Activated gamma-delta T cell treated with anti-CD3 and anti-CD28 coated beads, Interleukin-2, amount 50 U/mL, for 16 hours (primary cell): ENCODE data around the gene KRTAP2-2.

Source experiments
- DNase-seq: peaks from one replicate; pipeline ENCODE4 v3.0.0-alpha.2; 2020; ENCODE audit warnings: low read depth

Gene KRTAP2-2

DNA sequence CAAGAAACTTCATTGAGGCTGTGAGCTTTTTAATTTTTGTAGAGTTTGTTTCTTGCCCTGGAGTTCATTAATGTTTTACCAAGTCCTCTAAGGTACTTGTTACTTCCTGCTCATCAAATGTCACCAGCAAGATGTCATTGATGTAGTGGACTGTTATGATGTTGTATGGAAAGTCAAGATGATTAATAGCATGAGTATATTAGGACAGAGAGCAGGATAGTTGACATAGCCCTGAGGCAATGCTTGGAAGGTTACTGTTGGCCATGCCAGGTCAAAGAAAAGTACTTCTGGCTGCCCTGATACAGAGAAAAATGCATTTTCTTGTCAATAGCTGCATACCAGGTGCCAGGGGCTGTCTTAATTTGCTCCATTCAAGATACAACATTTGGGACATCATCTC lies 34.7 kb downstream of the KRTAP2-2 start:
- DNase-seq = no peak

GRCh38 chr17:41019415-41019814 lies 35.6 kb downstream of the KRTAP2-2 start:
- no peak for DNase-seq

GRCh38 chr17:41018541-41018940 lies 36.5 kb downstream of the KRTAP2-2 start:
- DNase-seq = no peak

DNA sequence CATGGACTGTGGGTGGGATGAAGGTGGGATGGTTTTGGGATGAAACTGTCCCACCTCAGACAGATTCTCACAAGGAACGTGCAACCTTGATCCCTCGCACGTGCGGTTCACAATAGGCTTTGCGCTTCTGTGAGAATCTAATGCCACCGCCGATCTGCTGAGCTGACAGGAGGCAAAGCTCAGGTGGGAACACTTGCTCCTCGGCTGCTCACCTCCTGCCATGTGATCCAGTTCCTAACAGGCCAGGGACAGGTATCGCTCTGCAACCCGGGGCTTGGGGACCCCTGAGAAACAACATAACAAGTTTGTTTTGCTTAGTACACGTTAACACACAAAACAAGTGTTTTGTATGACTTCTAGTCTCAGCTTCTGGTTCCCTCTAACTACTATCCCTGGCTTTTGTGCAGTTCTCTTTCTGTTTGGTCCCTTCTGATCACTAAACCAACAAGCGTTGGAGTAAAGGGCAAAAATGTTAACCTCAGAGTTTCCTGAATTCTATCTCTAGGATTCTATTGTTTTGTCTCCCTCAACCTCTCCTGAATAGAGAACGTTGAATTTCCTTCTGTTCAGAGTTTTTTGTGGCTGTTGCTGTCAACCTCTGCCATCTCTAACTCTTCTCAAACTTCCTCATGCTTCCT lies 38.3 kb downstream of the KRTAP2-2 start:
- no peak for DNase-seq

GRCh38 chr17:41015454-41015853 lies 39.6 kb downstream of the KRTAP2-2 start:
- no peak for DNase-seq

DNA sequence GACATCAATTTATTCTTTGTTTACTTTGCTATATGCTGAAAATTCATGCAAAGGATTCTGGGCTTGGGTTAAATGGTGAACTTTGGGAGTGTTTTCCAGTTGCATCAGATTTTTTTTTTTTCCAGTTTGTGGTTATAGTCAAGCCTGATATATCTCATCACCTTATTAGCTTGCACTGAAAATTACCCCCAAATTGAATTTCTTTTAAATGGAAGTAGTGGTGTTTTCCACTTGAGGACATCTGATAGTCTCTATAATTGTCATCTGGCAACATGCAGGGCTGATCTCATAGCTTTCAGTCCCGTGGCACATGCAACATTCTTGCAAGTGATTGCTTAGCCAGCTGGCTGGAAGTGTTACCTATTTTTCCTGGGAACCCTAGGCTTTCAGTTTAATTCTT lies 41.4 kb downstream of the KRTAP2-2 start:
- DNase-seq = no peak

GRCh38 chr17:41013181-41013580 lies 41.8 kb downstream of the KRTAP2-2 start:
- DNase-seq = no peak

DNA sequence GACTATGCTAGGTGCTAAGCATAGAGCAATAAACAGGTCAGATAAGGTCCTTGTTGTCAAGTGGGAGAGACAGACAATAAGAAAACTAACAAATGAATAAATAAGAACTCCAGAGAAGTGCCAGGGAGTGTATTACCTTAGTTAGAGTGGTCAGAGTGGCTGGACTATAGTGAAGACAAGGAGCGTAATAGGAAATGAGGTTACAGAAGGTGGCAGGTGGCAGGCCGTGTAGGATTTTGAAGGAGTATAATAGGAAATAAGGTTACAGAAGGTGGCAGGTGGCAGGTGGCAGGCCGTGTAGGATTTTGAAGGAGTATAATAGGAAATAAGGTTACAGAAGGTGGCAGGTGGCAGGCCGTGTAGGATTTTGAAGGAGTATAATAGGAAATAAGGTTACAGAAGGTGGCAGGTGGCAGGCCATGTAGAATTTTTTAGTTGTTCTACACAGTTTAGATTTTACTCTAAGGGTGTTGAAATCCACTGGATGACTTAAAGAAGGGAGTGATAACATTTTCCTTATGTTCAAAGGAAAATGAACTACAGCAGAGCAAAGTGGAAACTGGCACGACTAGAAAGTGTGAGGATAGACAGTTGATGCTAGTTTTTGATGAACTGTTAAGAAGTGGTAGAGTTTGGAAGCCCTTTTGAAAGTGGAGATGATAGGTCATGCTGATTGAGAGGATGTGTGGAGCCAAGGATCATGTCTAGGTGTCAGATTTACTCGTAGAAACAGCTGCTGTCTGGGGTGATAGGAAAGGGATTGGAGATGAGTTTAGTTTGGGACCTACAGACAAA lies 42.5 kb downstream of the KRTAP2-2 start:
- DNase-seq = no peak

GRCh38 chr17:41010441-41010840 lies 44.6 kb downstream of the KRTAP2-2 start:
- DNase-seq = no peak

DNA sequence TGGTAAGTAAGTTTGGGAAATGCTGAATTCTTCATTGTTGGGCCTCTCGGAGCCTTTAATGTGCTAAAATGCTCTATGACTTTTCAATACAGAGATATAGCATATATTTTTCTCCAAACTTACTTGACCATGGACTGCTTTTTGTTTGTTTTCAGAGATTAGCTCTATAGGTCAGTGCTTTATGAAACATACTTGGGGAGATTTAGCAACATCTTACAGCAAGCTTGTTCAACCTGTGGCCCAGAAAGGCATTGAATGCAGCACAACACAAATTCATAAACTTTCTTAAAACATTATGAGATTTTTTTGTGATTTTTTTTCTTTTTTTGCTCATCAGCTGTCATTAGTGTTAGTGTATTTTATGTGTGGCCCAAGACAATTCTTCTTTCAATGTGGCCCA lies 45.1 kb downstream of the KRTAP2-2 start:
- DNase-seq = no peak

DNA sequence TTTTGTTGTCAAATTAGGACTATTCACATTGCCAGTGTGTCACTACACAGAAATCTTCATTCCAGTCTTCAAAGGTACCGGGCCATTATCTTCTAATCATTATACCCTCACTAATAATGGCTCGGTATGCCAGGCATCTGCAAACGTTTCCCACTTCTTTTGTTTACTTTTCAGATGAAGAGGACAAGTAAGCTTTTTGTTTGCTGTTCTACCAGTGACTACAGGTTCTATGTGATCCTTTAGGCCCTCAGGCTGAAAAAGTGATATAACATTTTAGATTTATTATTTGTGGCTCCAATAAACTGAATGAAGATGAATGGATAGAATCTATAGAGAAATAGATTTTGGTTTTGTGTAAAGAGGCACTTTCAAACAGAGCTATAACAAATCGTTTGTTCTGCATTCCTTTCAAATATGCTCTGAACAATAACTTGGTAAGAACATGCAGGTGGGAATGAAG lies 45.7 kb downstream of the KRTAP2-2 start:
- DNase-seq = no peak

DNA sequence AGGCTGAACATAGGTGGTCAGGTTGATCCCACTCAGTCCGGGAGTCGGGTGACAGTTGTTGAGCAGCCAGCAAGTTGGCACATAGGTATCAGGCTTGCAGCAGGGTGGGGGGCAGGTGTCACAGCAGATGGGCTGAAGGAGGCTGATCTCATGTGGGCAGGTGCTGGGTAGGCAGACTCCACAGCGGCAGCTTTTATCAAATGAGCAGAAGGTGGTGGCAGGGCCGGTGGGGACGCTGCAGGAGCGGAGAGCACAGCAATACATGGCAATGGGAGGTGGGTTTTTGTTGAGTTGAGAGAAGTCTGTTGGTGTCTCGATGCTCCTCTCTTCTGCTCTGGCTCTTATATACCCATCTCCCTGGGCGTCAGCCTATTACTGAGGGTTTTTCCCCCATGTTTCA lies 46.2 kb downstream of the KRTAP2-2 start, which contains the start of gene KRTAP3-1:
Gene KRTAP3-1, minus strand, starts transcription at position 318 of the 400 bp plus-strand sequence. Its CDS starts 54 bp downstream, at position 264.
- DNase-seq = no peak
